Articular chondrocyte of knee joint (primary cell): ENCODE data around the gene AOC2. TPM values are rescaled to one million over a fixed set of nuclear protein-coding genes. Genes with fewer than 3 reads are reported as not detected.

ENCODE experiments used
- small RNA-seq: library from RNA; depleted of rRNA; stranded (forward); fragments of <200 nt; gene quantifications from one replicate; pipeline ENCODE3, GENCODE V24; 2012
- total RNA-seq: library from RNA; depleted of rRNA; stranded (reverse); fragments of >200 nt; gene quantifications from 2 replicates; pipeline ENCODE4 v1.2.3, GENCODE V29; 2012

Gene AOC2, protein sequence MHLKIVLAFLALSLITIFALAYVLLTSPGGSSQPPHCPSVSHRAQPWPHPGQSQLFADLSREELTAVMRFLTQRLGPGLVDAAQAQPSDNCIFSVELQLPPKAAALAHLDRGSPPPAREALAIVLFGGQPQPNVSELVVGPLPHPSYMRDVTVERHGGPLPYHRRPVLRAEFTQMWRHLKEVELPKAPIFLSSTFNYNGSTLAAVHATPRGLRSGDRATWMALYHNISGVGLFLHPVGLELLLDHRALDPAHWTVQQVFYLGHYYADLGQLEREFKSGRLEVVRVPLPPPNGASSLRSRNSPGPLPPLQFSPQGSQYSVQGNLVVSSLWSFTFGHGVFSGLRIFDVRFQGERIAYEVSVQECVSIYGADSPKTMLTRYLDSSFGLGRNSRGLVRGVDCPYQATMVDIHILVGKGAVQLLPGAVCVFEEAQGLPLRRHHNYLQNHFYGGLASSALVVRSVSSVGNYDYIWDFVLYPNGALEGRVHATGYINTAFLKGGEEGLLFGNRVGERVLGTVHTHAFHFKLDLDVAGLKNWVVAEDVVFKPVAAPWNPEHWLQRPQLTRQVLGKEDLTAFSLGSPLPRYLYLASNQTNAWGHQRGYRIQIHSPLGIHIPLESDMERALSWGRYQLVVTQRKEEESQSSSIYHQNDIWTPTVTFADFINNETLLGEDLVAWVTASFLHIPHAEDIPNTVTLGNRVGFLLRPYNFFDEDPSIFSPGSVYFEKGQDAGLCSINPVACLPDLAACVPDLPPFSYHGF
- 1.3 and 2.6 TPM in 2 replicates for total RNA-seq

DNA sequence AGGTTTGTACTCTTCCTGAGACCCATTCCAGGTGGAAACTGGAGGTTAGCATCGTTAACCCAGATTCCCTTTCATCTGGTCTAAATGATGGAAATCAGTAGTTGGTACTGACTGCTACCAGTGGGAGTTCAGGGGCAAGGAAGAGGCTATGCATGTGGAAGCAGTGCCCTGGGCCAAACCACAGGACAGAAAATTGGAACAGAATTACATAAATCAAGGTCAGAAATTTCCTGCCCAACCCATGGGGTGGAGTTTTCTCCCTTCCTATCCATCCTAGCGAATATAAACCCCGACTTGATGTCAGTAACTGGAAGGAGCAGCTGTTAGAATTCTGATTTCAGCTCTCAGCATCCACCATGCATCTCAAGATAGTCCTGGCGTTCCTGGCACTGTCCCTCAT, at the start of gene AOC2:
TSS of gene AOC2 (plus strand) at position 310 of the 400 bp plus-strand sequence. CDS start at position 357, 47 bp downstream.

DNA sequence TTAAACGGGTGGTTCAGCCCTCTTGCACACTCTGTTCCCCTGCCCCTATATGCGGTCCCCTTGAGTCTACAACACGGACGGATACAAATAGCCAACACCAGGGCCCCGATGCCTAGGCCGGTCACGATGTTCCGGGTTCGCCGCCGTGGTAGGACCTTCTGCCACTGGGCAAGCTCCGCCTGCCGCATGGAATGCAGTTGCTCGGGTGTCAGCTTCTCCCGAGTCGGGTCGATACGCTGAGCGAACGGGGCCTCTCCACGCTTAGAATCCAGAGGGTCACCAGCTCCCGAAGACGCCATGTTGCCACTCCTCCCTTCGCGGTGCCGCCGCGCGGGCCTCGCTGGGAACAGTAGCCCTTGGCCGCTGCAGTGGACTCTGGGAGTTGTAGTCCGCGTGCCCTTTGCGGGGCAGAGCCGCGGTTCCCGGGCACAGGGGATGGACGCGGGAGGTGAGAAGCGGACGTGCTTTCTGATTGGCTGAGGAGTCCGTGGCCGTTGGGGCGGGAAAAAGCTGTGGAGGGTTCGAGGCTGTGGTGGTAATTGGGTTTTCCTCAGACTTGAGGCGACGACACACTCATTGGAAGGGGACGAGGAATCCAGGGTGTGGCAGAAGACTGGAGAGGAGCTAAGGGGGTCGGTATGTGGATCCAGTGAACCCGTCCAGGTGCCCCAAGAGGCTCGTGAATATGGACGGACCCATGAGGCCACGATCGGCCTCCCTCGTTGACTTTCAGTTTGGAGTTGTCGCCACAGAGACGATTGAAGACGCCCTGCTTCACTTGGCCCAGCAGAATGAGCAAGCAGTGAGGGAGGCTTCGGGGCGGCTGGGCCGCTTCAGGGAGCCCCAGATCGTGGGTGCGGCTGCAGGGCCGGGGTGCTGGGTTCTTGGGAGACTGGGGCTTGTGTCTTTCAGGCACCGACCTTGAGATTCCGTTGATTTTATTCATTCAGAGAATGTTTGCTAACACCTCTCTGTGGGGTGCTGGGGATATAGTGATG, 45.7 kb upstream of the AOC2 start, which contains the start of the genes CNTD1 and COA3:
TSS of gene CNTD1 (plus strand) at position 479 of the 998 bp plus-strand sequence. CDS start at position 686, 207 bp downstream.
TSS of gene COA3 (minus strand) at position 322 of the 998 bp plus-strand sequence. CDS start at position 299, 23 bp downstream.

DNA sequence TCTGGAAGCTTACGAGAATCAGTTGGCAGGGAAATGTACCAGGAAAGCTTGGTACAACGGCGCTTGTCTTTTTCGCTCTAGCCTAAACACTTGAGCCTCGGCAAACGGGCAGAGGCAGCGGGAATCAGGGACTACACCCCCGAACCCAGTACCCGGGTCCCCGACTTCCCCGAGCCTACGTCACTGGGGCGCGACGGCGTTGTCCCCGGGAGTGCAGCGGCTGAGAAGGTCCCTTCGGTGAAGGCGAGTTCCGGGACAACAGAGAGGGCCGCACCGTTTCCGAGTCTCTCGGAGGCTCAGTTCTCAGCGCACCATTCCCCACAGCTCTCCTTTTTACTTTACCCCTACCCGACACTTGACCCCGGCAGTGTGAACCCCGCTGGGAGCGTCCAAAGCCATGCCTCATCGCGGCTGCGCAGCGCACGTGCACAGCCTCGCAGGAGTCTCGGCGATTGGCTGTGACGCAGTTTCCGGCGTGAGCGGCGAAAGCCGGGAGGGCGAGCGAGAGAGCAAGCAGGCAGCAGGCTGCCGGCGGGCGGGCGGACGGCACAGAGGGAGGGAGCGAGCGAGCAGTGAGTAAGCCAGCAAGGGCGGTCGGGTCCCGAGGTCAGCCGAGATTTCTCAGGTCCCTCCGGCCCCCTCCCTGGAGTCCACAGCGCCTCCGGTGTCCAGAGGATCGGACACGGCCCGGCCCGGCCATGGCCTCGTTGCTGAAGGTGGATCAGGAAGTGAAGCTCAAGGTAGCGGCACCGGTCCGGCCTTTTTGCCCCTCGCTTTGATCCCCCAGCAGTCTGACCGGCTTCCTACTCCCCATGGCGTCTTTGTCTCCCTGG, 11.2 kb upstream of the AOC2 start, which contains the start of gene PSME3:
TSS of gene PSME3 (plus strand) at position 464 of the 833 bp plus-strand sequence. CDS start at position 699, 235 bp downstream.

DNA sequence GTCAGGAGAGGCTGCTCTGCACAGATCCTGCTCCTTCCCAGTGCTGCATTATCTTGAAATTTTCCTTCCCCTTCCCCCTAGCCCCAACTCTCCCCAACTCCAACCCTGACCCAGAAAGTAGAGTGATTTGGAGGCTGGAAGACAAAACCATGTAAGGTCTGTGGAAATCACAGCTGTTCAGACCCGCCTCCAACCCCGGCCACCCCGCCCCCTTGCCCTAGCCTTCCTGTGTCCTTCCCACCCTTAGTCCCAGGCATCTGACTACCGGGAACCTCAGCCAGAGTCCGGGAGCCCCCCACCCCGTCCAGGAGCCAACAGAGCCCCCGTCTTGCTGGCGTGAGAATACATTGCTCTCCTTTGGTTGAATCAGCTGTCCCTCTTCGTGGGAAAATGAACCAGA, 6.6 kb downstream of the AOC2 start, which contains the start of gene AOC3:
TSS of gene AOC3 (plus strand) at position 246 of the 400 bp plus-strand sequence. CDS start at position 391, 145 bp downstream.

Small RNA genes lying within 50 kb of the gene (small RNA-seq; reads per million reads assigned to genes)
- gene MIR6781 (not detected), gene RNU6-287P (not detected)

Other genes with a start within 250 kb of the AOC2 start
- gene RETREG3, start 235.2 kb upstream of the AOC2 start, total RNA-seq = 60.0 and 66.8 TPM in 2 replicates
- gene TUBG1, start 234.9 kb upstream of the AOC2 start, total RNA-seq = 17.1 and 18.1 TPM in 2 replicates
- gene TUBG2, start 185.3 kb upstream of the AOC2 start, total RNA-seq = 14.9 and 15.3 TPM in 2 replicates
- gene PLEKHH3, start 167.6 kb upstream of the AOC2 start, total RNA-seq = 8.0 and 8.2 TPM in 2 replicates
- gene CCR10, start 162.7 kb upstream of the AOC2 start, total RNA-seq = 1.0 and 1.2 TPM in 2 replicates
- 12.4 and 14.2 TPM in 2 replicates for gene CNTNAP1, start 162.0 kb upstream of the AOC2 start, total RNA-seq
- gene EZH1, start 99.5 kb upstream of the AOC2 start, total RNA-seq = 26.6 and 27.7 TPM in 2 replicates
- 0.22 TPM in 1 of 2 replicates, not detected in the other for gene RAMP2, start 83.4 kb upstream of the AOC2 start, total RNA-seq
- 51.0 and 57.1 TPM in 2 replicates for gene VPS25, start 71.1 kb upstream of the AOC2 start, total RNA-seq
- under 0.01 TPM in 1 of 2 replicates, not detected in the other for gene WNK4, start 64.0 kb upstream of the AOC2 start, total RNA-seq
- 48.9 and 52.8 TPM in 2 replicates for gene COA3, start 45.9 kb upstream of the AOC2 start, total RNA-seq
- 0.13 and 0.65 TPM in 2 replicates for gene CNTD1, start 45.7 kb upstream of the AOC2 start, total RNA-seq
- 73.6 and 81.3 TPM in 2 replicates for gene BECN1, start 20.3 kb upstream of the AOC2 start, total RNA-seq
- gene PSME3, start 11.2 kb upstream of the AOC2 start, total RNA-seq = 85.0 and 90.0 TPM in 2 replicates
- gene AOC3, start 6.6 kb downstream of the AOC2 start, total RNA-seq = 0.13 and 0.54 TPM in 2 replicates
- not detected in 2 replicates for gene G6PC1, start 56.2 kb downstream of the AOC2 start, total RNA-seq
- gene AARSD1, start 119.9 kb downstream of the AOC2 start, total RNA-seq = 16.2 and 16.7 TPM in 2 replicates
- 0.11 and 0.52 TPM in 2 replicates for gene PTGES3L, start 135.5 kb downstream of the AOC2 start, total RNA-seq
- gene RUNDC1, start 136.0 kb downstream of the AOC2 start, total RNA-seq = 11.0 and 11.8 TPM in 2 replicates
- gene RPL27, start 153.8 kb downstream of the AOC2 start, total RNA-seq = 992 and 1,718 TPM in 2 replicates
- 43.2 and 51.2 TPM in 2 replicates for gene IFI35, start 162.2 kb downstream of the AOC2 start, total RNA-seq
- gene VAT1, start 177.8 kb downstream of the AOC2 start, total RNA-seq = 322 and 382 TPM in 2 replicates
- gene RND2, start 180.7 kb downstream of the AOC2 start, total RNA-seq = 0.54 and 0.78 TPM in 2 replicates